HepG2 (cell line): Measurements from ENCODE around the gene SEC61A1. TPM values are rescaled to one million over a fixed set of nuclear protein-coding genes. Genes with fewer than 3 reads are reported as not detected.

ENCODE experiments used
- BRD4 ChIP-seq: sonication (generic); formaldehyde crosslinking; IDR thresholded peaks from 2 replicates; pipeline ENCODE4 v1.4.0; 2020; ENCODE audit warnings: missing genetic modification reagents
- MLLT10 ChIP-seq: sonication (generic); formaldehyde crosslinking; IDR thresholded peaks from 2 replicates; pipeline ENCODE4 v1.4.0; 2020; ENCODE audit warnings: missing genetic modification reagents
- NFRKB ChIP-seq: fragments of 450-650 bp; IDR thresholded peaks from 2 replicates; pipeline ENCODE4 v1.6.1; 2017
- NONO ChIP-seq, 2 experiments: fragments of 450-650 bp in 1 of 2; sonication (generic) in 1 of 2; formaldehyde crosslinking in 1 of 2; IDR thresholded peaks in 1 of 2; conservative IDR thresholded peaks in 1 of 2; 2 replicates each; pipeline versions ENCODE4 v1.6.1 to v1.8.0; 2017 to 2022; ENCODE audit warnings: mild to moderate bottlenecking in 1 of 2, missing genetic modification reagents in 1 of 2, moderate library complexity in 1 of 2
- RBAK ChIP-seq: sonication (generic); formaldehyde crosslinking; IDR thresholded peaks from 2 replicates; pipeline ENCODE4 v1.5.1; 2020; ENCODE audit warnings: mild to moderate bottlenecking, missing genetic modification reagents
- SAP130 ChIP-seq: IDR thresholded peaks from 2 replicates; pipeline ENCODE4 v1.6.1; 2016; ENCODE audit warnings: low read depth
- SMAD9 ChIP-seq: sonication (generic); formaldehyde crosslinking; IDR thresholded peaks from 2 replicates; pipeline ENCODE4 v1.5.1; 2020; ENCODE audit warnings: mild to moderate bottlenecking, missing genetic modification reagents
- SP5 ChIP-seq: IDR thresholded peaks from 2 replicates; pipeline ENCODE4 v1.6.1; 2016; ENCODE audit warnings: low read depth, borderline replicate concordance
- TARDBP ChIP-seq: sonication (generic); formaldehyde crosslinking; IDR thresholded peaks from 2 replicates; pipeline ENCODE4 v1.8.0; 2022; ENCODE audit warnings: mild to moderate bottlenecking, missing genetic modification reagents
- TBX2 ChIP-seq: sonication (generic); formaldehyde crosslinking; IDR thresholded peaks from 2 replicates; pipeline ENCODE4 v1.5.0; 2020; ENCODE audit warnings: missing genetic modification reagents, mild to moderate bottlenecking, borderline replicate concordance
- ZFP36 ChIP-seq: fragments of 150-350 bp; IDR thresholded peaks from 2 replicates; pipeline ENCODE4 v1.6.1; 2018; ENCODE audit warnings: borderline replicate concordance, low read length, low read depth; ENCODE audit not compliant: partially characterized antibody
- ZKSCAN5 ChIP-seq: sonication (generic); formaldehyde crosslinking; IDR thresholded peaks from 2 replicates; pipeline ENCODE4 v1.5.1; 2020; ENCODE audit warnings: mild to moderate bottlenecking, missing genetic modification reagents
- ZNF264 ChIP-seq: sonication (generic); formaldehyde crosslinking; IDR thresholded peaks from 2 replicates; pipeline ENCODE4 v1.4.0; 2020; ENCODE audit warnings: missing genetic modification reagents
- ZNF788 ChIP-seq: sonication (generic); formaldehyde crosslinking; IDR thresholded peaks from 2 replicates; pipeline ENCODE4 v1.5.0; 2020; ENCODE audit warnings: mild to moderate bottlenecking, missing genetic modification reagents, borderline replicate concordance
- ZNF816 ChIP-seq: sonication (generic); formaldehyde crosslinking; IDR thresholded peaks from 2 replicates; pipeline ENCODE4 v1.8.0; 2022; ENCODE audit warnings: missing genetic modification reagents, mild to moderate bottlenecking, borderline replicate concordance
- polyA plus RNA-seq, 8 experiments: library from polyadenylated mRNA; depleted of rRNA in 3 of 8; stranded (reverse) in 7 of 8; unstranded in 1 of 8; fragments of >200 nt; fragmentation: Illumina TruSeq in 4 of 8; extraction: Trizol in 4 of 8; gene quantifications; 2 replicates each; pipeline versions ENCODE4 v1.2.1 to v1.2.3, GENCODE V29; 2011 to 2016; ENCODE audit warnings: low read depth in 4 of 8, missing spikeins in 1 of 8, mixed read lengths in 1 of 8; ENCODE audit not compliant: insufficient read depth in 1 of 8
- total RNA-seq, 5 experiments: library from RNA; depleted of rRNA; stranded (reverse); fragments of >200 nt; fragmentation: Illumina TruSeq; extraction: Trizol; gene quantifications; 2 replicates each; pipeline ENCODE4 v1.2.3, GENCODE V29; 2016; ENCODE audit warnings: low read depth in 1 of 5
- TF ChIP-seq, protein P1 (sequence below): sonication (generic); formaldehyde crosslinking; IDR thresholded peaks from 2 replicates; pipeline ENCODE4 v1.8.1; 2023; ENCODE audit warnings: missing genetic modification reagents, mild to moderate bottlenecking, borderline replicate concordance
- TF ChIP-seq, protein P2 (sequence below): sonication (generic); formaldehyde crosslinking; IDR thresholded peaks from 2 replicates; pipeline ENCODE4 v1.5.1; 2020; ENCODE audit warnings: mild to moderate bottlenecking, missing genetic modification reagents, moderate library complexity
- TF ChIP-seq, protein P3 (sequence below): sonication (generic); formaldehyde crosslinking; IDR thresholded peaks from 2 replicates; pipeline ENCODE4 v1.4.0; 2020; ENCODE audit warnings: missing genetic modification reagents

The SEC61A1 gene
- total and polyA plus RNA-seq, 2 of the 13 experiments (the other 11 are each of a cell fraction or from before 2014, with no cell fraction given), result 170 to 203 TPM

DNA sequence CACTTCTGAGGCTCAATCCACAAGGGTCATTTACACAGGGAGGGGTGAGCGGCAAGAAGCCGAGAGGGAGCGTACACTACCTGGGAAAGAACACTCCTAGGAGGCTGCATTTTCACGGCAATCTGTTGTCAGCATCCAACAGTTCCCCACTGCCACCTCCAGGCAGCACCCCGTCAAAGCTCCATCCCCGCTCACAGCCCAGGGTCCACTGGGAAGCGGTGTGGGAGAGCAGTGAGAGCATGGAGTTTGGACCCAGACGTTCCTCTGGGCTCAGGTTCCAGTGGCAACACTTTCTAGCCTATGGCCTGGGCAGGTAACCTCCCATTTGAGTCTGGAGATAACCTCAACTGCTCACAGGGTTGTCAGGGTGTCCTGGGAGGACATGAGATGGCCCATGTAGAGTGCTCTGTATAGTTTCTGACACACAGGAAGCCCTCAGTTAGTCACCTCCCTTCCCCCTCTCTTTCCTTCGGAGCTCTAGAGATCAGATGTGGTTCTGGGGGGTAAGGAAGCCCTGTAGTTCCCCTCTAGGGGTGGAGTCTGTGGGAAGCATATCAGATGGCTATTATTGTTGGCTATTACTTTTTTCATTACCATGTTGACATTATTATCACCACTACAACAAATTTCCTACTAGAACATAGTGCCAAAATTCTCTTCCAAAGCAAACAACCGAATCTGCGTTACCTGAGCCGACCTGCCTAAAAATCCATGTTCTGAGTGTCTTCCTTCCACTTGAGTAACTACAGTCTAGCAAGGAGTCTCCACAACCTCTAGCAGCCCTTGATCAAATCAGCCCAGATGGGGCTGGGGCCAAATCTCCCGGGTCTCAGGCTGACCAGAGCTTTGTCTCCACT lies 42.3 kb downstream of the SEC61A1 start (continued):
- TF ChIP-seq ZNF816, result no peak
- no peak for TF ChIP-seq MLLT10 (CRISPR knock-in tag)
- no peak for TF ChIP-seq ZNF788 (CRISPR knock-in tag)
- TF ChIP-seq BRD4 (CRISPR knock-in tag), result no peak
- TF ChIP-seq, protein P1, sequence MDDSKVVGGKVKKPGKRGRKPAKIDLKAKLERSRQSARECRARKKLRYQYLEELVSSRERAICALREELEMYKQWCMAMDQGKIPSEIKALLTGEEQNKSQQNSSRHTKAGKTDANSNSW (CRISPR knock-in tag), result no peak
- TF ChIP-seq ZFP36, result no peak
- TF ChIP-seq ZNF264 (CRISPR knock-in tag), result no peak
- TF ChIP-seq SAP130 (CRISPR knock-in tag), result 0 out of 2 replicates have a peak, but pooled peaks have one; percentile 25
- TF ChIP-seq TBX2 (CRISPR knock-in tag), result no peak
- no peak for TF ChIP-seq SMAD9 (CRISPR knock-in tag)
- TF ChIP-seq SP5 (CRISPR knock-in tag), result no peak
- TF ChIP-seq, protein P2, sequence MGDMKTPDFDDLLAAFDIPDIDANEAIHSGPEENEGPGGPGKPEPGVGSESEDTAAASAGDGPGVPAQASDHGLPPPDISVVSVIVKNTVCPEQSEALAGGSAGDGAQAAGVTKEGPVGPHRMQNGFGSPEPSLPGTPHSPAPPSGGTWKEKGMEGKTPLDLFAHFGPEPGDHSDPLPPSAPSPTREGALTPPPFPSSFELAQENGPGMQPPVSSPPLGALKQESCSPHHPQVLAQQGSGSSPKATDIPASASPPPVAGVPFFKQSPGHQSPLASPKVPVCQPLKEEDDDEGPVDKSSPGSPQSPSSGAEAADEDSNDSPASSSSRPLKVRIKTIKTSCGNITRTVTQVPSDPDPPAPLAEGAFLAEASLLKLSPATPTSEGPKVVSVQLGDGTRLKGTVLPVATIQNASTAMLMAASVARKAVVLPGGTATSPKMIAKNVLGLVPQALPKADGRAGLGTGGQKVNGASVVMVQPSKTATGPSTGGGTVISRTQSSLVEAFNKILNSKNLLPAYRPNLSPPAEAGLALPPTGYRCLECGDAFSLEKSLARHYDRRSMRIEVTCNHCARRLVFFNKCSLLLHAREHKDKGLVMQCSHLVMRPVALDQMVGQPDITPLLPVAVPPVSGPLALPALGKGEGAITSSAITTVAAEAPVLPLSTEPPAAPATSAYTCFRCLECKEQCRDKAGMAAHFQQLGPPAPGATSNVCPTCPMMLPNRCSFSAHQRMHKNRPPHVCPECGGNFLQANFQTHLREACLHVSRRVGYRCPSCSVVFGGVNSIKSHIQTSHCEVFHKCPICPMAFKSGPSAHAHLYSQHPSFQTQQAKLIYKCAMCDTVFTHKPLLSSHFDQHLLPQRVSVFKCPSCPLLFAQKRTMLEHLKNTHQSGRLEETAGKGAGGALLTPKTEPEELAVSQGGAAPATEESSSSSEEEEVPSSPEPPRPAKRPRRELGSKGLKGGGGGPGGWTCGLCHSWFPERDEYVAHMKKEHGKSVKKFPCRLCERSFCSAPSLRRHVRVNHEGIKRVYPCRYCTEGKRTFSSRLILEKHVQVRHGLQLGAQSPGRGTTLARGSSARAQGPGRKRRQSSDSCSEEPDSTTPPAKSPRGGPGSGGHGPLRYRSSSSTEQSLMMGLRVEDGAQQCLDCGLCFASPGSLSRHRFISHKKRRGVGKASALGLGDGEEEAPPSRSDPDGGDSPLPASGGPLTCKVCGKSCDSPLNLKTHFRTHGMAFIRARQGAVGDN (CRISPR knock-in tag), result peak; percentile 34; the same call in 1 of the 2 replicates
- 0 out of 2 replicates have a peak, but pooled peaks have one; percentile 14 for TF ChIP-seq TARDBP
- TF ChIP-seq NFRKB, result no peak
- TF ChIP-seq, protein P3, sequence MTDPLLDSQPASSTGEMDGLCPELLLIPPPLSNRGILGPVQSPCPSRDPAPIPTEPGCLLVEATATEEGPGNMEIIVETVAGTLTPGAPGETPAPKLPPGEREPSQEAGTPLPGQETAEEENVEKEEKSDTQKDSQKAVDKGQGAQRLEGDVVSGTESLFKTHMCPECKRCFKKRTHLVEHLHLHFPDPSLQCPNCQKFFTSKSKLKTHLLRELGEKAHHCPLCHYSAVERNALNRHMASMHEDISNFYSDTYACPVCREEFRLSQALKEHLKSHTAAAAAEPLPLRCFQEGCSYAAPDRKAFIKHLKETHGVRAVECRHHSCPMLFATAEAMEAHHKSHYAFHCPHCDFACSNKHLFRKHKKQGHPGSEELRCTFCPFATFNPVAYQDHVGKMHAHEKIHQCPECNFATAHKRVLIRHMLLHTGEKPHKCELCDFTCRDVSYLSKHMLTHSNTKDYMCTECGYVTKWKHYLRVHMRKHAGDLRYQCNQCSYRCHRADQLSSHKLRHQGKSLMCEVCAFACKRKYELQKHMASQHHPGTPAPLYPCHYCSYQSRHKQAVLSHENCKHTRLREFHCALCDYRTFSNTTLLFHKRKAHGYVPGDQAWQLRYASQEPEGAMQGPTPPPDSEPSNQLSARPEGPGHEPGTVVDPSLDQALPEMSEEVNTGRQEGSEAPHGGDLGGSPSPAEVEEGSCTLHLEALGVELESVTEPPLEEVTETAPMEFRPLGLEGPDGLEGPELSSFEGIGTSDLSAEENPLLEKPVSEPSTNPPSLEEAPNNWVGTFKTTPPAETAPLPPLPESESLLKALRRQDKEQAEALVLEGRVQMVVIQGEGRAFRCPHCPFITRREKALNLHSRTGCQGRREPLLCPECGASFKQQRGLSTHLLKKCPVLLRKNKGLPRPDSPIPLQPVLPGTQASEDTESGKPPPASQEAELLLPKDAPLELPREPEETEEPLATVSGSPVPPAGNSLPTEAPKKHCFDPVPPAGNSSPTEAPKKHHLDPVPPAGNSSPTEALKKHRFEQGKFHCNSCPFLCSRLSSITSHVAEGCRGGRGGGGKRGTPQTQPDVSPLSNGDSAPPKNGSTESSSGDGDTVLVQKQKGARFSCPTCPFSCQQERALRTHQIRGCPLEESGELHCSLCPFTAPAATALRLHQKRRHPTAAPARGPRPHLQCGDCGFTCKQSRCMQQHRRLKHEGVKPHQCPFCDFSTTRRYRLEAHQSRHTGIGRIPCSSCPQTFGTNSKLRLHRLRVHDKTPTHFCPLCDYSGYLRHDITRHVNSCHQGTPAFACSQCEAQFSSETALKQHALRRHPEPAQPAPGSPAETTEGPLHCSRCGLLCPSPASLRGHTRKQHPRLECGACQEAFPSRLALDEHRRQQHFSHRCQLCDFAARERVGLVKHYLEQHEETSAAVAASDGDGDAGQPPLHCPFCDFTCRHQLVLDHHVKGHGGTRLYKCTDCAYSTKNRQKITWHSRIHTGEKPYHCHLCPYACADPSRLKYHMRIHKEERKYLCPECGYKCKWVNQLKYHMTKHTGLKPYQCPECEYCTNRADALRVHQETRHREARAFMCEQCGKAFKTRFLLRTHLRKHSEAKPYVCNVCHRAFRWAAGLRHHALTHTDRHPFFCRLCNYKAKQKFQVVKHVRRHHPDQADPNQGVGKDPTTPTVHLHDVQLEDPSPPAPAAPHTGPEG (CRISPR knock-in tag), result no peak
- TF ChIP-seq ZKSCAN5 (CRISPR knock-in tag), result no peak
- TF ChIP-seq RBAK (CRISPR knock-in tag), result no peak
- no peak for TF ChIP-seq NONO (IDR thresholded peaks at IDR 0.05)
- no peak for TF ChIP-seq NONO (CRISPR knock-in tag; conservative IDR thresholded peaks at IDR 0.05)
